GM18499 (cell line): Measurements from ENCODE around the gene VAMP5.
"Not testable (repeated sequence)": the region's sequence is repeated elsewhere in the genome, so short reads cannot be mapped to it uniquely, and the experiment has no call there.

Experiments
- ATAC-seq: cut with Tn5 transposase; IDR thresholded peaks from one replicate; pipeline ENCODE4 v1.9.1; 2021; ENCODE audit warnings: moderate number of reproducible peaks; ENCODE audit not compliant: insufficient read depth, unreplicated experiment

Gene VAMP5

DNA sequence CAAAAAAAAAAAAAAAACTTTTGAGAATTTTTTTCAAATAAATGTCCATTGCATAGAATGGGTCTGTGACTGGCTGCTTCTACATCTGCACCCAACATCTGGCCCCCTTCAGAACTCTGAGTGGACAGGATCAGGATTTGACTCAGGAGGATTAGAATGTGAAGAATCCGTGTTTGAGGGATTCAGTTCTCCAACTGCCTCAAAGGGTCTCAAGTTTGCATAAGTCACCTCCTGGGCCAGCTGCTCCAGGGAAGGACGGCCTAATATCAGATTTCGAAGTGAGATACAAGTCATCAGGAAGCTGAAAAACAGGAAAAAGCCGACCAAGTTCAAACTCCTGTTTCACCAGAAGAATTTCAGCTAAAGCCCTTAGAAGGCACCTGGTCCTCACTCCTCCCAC, 34.4 kb upstream of the VAMP5 start:
- no peak for ATAC-seq

DNA sequence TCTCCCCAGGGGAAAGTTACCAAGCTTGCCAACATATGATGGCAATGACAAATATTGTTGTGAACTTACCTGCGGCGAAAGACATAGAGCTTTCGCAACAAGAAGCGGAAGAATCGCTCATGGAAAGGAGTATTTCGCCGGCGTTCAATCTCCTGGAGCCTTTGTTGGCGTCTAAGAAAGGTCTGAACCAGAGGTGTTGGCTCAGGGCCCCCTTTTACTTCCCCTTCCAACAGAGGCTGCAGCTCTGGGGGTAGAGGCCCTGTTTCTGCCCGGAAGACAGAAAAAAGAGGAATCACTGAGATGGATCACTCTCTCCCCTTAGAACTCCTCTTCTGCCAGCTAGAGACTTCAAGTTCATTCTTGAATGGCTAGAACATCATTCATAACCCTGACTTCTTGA, 33.7 kb upstream of the VAMP5 start:
- no peak for ATAC-seq

DNA sequence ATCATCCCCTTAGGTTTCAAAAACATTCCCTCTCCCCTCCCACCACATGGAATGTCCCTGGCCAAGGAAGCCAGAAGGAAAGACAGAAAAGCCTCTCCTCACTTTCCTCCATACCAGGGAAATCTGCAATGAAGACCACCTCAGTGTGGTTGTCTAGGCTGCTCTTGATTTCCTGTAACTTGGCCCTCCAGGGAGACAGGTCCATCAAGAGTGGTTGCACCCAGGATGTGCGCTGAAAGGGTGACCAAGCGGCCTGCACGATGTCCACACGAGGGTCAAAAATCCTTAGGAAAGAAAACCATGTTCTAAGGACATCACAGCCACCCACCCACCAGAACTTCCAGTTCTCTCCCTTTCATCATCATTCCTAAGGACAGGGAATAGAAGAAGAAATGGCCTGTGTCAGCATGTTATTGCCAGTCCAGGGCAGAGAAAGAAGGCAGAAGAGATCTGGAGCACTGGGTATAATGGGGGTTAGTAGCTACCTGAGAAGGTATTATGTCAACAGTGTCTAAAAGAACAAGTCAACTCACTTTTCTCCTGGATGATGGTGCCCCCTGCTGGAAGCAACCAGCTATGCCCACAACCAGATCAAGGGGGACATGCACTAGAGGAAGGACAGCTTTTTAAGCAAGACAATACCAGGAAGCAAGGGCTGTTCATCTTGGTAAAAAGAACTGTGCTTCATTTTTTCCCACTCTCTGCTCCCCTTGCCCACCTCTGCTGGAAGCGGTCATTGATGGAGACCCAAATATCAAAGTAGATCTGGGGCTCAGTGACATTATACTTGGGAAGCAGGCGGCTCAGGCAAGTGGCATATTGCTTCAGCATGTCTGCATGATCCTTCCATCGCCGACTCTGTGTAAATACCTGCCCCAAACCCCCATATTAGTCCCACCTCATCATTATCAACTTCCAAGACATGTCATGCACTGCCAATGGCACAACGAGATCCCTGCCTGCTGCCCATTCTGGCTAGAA, 32.2 kb upstream of the VAMP5 start:
- ATAC-seq, result peak; percentile 46

DNA sequence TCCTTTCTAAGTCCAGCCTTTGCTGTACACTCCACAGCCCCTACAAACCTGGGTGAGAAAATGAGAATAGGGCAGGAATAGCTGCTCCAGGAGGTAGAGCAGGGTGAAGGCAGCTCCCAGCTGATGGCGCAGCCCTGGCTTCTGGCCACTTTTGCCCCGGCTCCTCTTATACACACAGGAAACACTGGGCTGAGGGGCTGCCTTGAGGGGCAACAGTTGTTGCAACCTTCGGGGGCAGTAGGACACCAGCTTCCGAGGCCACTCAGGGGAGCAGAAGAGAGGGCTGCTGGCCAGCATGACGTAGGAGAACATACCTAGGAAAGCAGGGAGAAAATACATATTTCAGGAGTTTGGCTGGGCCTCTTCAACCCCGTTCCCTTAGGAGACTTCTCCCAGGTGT, 31.0 kb upstream of the VAMP5 start:
- no peak for ATAC-seq

DNA sequence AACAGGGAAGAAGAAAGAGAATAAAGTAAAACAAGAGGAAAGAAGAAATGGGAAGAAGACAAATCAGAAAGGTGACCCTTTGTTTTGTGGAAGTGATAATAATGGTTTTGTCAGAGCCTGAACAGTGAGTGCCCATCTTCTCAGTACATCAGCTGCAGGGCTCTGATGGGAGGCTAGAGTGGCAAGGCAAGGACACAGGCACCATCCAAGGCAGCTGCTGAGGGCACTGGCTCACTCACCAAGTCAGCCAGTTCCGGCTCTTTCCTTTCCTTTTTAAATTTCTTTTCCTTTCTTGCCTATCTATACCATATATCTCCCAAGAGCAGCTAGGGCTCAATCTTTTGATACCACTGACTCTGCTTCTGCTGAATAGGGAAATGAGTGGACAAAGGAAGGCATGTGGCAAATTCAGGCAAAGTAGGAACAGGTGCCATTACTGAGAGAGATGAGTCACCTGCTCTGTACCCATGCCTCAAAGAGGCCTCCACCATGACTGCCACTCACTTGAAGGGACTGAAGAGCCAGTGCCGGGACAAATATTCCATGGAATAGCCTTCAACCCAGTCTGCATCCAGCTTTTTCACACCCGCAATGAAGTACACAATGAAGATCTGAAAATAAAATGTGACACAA, 29.1 kb upstream of the VAMP5 start:
- ATAC-seq, result no peak

DNA sequence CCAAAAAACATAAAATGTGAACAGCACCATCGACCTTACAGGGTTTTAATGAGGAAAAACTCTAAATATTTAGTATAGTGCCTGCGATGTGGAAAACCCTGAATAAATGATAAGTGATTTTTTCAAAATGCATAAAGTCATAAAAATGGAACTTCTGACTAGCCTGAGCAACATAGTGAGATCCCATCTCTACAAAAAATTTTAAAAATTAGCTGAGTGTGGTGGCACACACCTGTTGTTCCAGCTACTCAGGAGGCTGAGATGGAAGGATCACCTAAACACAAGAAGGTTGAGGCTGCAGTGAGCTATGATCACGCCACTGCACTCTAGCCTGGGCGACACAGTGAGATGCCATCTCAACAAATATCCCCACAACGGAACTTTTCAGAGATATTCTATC, 27.1 kb upstream of the VAMP5 start:
- ATAC-seq, result no peak

DNA sequence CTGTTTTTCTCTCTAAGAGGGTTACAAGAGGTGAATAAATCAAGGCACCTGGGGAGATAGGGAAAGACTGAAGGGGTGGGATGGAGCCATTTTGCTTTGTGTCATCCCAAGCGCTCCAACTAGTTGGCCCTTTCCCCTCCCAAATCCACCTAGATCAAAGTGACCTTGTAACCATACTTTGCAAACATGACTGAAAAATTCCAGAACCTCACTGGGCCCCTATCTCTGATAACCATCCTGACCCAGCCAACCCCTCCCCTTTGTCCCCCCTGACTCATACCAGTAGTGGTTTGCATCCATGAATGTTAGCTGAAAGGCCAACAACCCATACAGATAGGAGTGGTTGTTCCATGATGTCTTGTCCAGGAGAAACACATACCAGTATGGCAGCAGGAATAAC, 26.1 kb upstream of the VAMP5 start:
- no peak for ATAC-seq

DNA sequence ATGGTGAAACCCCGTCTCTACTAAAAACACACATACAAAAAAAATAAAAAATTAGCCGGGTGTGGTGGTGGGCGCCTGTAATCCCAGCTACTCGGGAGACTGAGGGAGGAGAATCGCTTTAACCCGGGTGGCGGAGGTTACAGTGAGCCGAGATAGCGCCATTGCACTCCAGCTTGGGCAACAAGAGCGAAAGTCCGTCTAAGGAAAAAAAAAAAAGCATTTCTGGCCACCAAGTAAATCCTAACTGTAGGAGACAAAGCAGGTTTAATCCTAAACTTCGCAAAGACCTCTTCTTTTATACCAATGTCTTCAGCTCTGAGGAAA, 23.9 kb upstream of the VAMP5 start:
- ATAC-seq, result not testable (repeated sequence)

DNA sequence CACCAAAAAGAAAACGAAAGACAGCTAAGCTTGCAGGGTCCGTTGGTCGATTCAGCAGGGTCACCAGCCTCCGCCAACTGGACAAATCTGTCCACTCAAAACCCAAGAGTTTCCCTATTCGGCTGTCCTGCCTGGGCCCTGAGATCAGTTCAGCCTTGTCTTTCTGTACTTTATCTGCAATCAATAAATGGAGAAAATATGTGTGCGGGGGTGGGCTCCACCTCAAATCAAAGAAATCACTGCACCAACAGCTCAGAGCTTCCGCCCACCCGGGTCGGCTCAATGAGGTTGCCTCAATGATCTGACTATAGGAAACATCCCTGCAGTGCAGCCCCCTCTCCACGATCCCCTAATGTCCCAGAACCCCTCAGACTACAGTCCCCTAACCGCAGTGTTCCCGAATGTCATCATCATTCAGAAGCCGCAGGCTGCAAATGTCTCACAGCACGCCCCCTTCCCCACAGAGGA, 23.4 kb upstream of the VAMP5 start:
- ATAC-seq, result no peak

DNA sequence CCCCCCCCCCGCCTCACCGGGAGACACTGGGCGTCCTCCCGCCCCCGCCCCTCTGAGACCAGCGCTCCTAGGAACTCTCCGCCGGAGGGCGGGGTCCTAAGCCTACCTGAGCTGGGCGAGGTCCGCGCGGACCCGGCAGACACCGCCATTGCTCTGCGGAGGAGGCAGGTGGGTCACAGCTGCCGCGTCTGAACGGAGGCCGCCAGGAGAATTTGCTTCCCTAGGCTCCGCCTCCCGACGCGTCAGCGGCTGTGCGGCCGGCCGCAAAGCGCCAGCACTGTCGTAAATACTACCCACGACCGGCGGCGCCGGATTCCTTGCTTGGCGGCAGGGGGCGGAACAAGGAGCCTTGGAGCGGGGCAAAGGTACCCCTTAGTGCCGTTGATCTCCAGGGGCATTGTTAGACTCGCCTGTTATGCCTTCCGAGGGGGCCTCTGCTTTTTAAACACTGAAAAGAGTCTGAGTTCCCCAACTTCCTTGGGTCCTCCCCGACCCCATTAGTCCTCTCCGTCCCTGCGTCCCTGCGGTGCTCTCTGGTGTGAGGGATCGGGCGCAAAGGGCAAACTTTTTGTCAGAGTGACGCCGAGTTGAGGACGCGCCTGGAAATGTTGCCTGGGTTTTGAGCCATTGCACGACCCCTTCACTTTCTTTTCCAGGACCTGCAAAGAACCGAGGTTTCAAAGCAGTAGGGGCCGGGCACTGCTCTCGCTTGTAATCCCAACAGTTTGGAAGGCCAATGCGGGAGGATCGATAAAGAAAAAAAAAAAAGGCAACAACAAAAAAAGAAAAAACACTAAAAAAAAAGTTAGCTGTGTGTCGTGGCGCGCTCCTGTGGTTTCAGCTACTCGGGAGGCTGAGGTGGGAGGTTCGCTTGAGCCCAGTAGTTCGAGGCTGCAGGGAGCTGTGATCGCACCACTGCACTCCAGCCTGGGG, 22.7 kb upstream of the VAMP5 start, which contains the start of gene GGCX:
Gene GGCX, minus strand, starts transcription at position 214 of the 933 bp plus-strand sequence. Its CDS starts 65 bp downstream, at position 149.
- ATAC-seq, result peak; percentile 67

DNA sequence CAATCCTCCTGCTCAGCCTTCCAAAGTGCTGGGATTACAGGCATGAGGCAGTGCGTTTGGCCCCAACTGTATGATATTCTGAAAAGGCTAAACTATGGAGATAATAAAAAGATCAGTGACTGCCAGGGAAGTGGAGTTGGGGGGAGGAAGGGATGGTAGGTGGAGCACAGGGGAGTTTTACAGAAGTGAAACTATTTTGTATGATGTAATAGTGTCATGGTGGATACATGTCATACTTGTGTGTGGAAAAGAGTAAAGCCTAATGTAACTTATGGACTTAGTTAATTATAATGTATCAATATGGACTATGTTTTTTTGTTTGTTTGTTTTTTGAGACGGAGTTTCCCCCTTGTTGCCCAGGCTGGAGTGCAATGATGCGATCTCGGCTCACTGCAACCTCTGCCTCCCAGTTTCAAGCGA, 20.1 kb upstream of the VAMP5 start:
- no peak for ATAC-seq

DNA sequence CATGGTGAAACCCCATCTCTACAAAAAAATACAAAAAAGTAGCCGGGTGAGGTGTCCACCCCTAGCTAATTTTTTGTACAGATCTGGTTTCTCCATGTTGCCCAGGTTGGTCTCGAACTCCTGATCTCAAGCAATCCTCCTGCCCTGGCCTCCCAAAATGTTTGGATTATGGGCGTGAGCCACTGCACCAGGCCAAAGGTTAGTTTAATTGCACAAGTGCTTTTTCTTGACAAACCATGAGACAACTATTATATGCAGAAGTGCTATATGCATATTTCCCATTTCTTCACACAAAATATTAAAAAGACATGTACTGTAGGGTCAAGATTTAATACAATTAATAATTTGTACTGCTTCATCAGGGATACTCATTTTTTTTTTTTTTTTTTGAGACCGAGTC, 18.0 kb upstream of the VAMP5 start:
- ATAC-seq, result no peak

DNA sequence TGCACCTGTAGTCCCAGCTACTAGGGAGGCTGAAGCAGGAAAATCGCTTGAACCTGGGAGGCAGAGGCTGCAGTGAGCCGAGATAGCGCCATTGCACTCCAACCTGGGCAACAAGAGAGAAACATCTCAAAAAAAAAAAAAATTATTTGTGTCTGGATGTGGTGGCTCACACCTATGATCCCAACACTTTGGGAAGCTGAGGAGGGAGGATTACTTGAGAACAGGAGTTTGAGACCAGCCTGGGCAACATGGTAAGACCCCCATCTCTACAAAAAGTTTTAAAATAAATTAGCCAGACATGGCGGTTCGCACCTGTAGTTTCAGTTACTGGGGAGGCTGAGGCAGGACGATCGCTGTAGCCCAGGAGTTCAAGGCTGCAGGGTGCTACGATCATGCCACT, 8.5 kb upstream of the VAMP5 start:
- ATAC-seq, result no peak

DNA sequence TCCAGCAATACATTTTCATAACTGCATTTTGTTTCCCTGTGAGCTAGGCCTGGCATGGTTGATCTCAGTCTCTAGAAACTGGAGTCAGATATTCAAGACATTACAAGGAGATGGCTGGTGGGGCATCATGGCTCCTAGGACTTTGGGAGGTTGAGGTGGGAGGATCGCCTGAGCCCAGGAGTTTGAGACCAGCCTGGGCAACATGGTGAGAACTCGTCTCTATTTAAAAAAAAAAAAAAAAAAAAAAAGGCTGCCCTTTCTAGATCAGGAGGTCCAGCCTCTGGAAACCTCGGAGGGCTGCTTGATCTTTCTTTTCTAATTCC, 7.2 kb upstream of the VAMP5 start:
- no peak for ATAC-seq

DNA sequence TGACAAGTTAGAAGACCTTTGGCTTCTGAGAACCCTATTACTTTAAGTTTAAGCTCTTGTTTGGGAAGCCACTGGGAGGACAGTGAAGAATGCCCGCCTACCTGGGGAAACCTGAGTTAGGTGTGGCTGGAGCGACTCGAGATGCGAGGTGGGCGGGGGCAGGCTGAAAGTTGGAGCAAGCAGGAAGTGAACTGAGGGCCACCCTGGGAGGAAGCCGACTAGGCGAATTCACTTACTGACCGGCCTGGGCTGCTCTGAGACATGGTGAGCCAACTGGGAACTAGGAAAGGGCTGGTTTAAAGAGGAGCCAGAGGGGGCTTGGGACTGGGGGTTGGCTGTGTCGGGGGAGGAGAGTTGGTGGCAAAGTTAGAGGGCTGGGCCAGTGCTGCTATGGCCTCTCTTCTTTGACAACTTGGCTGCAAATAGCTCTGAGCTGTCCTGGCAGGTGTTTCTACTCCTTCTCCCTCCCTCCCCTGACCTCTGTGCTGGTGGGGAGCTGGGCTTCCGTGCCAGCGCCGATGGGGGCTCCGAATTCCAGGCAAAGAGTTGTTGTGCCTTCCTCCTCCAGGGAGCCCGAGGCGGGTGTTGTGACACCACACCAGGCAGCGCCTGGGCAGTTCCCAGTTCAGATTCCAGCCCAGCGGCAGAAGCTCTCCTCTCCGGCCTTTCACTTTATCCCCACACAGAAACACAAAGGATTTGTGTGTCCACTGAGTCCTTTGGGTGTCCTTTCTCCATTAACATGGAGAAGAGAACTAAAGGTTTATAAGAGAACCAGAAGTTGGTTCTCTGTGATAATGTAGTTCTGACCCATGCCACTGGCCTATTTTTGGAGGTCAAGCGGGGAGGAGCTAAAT, 6.6 kb upstream of the VAMP5 start, which contains the start of gene VAMP8:
Gene VAMP8, plus strand, starts transcription at position 201 of the 857 bp plus-strand sequence. Its CDS starts 61 bp downstream, at position 262.
- no peak for ATAC-seq

DNA sequence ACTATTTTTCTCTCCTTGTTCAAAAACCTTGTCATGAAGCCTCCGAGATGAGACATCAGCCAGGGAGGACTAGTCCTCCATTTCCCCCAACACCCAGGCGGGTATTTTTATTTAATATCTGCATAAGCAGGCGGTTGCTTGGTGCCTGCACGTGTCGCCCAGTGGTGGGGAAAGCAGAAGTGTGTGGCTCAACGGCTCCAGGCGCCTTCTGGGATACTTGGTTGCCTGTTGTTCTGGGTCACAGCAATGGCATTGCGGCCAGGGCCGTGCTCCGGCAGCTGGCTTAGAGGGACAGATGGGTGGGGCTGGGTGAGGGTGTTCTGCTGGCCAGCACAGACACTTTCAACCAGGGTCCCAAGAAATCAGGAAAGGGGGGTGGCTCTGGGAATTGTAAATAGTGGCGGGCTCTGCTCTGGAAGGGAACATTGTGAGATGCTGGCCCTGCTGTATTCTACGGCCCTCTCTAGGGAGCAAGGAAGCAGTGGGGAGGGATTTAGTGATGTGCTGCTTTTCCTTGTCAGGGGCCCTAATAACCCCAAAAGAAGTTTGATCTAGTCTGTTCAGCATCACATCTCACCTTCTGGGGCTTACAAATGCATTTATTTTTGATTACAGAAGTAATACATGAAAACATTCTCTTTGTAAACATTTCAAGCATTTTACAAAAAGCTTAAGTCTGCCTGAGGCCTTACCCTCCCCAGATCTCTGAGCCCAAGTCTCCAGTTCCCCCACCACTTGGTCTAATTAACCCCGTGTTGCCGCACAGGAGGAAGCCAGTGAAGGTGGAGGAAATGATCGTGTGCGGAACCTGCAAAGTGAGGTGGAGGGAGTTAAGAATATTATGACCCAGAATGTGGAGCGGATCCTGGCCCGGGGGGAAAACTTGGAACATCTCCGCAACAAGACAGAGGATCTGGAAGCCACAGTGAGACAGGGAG, 5.7 kb upstream of the VAMP5 start:
- no peak for ATAC-seq

DNA sequence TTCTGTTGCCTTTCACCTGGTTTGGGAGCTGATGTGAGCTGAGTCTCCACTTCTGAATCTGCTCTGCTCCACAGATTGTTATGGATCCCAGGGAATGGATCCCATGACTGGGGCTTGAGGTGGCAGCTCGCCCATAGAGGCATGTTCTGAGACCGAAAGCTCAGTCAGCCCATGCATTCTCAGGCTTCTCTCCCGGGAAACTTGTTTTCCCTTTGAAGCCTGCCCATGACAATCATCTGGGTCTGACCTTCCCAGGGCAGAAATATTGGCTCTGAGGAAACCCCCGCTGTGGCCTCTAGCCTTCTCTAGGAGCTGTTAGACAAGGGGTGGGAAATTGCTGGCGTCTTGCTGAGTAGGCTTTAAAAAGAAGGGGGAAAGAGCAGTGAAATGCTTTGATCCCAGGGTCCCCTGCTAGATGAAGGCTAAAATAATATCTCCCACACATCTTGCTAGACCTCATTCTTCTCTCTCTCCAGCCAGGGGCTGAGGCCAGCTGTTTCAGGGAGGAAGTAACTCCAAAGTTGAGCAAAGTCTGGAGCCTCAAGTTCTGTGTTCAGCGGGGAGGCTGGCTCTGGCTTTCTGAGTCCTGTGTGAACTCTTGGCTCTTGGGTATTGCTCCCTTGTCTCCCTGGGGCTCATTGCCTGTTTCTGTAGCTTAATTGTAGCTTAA, 4.8 kb upstream of the VAMP5 start:
- ATAC-seq, result no peak

DNA sequence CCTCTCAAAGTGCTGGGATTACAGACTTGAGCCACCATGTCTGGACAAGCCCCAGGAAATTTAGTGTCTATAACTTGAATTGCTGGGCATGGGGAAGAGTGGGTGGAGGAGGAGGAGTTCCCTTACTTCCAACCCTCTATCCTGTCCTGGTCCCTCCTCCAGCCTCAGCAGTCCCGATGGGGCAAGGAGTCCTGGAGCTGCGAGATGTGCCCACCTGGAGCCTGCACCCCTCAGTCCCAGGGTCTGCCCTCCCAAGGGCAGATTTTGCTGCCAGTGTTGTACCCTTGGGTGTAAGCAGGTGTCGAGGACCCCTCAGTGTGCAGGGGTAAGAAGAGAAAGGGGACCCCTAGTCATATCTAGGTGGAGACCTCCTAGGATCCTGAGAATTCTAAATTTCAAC, 4.0 kb upstream of the VAMP5 start:
- ATAC-seq, result no peak
